Hippocampal formation (tissue), 2 donors: ENCODE results near the gene AMN.

Experiments
- DNase-seq, 2 donors: peaks; one replicate each; lab custom pipeline; 2025; lab: John Stamatoyannopoulos, UW

The AMN gene

GRCh38 chr14:102927878-102928411, 5.5 kb downstream of the AMN start:
- DNase-seq = no peak

GRCh38 chr14:102928412-102929240, 6.2 kb downstream of the AMN start:
- no peak for DNase-seq

DNA sequence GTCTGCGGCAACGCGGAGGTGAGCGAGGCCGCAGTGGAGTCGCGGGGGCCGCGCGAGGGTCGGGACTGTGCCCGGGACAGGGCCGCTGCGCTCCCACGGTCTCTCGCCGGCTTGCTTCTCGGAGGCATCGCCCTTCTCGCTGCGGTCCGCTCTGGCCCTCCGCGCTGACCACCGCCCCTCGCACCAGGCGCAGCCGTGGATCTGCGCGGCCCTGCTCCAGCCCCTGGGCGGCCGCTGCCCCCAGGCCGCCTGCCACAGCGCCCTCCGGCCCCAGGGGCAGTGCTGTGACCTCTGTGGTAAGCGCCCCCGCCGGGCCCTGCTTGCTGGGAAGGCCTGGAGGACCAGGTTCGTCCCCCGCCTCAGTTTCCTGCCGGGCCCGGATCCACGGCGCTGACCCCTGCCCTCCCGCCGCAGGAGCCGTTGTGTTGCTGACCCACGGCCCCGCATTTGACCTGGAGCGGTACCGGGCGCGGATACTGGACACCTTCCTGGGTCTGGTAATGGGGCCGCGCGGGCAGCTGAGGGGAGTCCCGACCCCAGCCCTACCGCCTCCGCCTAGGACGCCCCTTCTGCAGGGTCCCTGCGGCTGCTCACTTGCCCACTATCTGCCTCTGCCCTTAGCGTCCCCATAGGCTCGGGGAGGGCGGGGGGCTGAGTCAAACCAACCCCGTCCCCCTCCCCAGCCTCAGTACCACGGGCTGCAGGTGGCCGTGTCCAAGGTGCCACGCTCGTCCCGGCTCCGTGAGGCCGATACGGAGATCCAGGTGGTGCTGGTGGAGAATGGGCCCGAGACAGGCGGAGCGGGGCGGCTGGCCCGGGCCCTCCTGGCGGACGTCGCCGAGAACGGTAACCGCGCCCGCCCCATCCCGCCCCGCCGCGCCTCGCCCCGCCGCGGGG, 7.0 kb downstream of the AMN start:
- DNase-seq = no peak

DNA sequence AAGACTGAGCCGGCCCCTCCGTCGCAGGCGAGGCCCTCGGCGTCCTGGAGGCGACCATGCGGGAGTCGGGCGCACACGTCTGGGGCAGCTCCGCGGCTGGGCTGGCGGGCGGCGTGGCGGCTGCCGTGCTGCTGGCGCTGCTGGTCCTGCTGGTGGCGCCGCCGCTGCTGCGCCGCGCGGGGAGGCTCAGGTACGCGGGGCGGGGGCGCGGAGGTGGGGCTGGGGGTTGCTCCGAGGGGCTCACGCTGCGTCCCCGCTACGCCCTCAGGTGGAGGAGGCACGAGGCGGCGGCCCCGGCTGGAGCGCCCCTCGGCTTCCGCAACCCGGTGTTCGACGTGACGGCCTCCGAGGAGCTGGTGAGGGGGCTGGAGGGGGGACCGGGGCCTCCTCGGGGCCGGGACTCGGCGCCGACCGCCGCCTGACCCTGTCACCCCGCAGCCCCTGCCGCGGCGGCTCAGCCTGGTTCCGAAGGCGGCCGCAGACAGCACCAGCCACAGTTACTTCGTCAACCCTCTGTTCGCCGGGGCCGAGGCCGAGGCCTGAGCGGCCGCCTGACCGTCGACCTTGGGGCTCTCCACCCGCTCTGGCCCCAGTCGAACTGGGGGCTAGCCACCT, 7.8 kb downstream of the AMN start:
- DNase-seq = no peak

DNA sequence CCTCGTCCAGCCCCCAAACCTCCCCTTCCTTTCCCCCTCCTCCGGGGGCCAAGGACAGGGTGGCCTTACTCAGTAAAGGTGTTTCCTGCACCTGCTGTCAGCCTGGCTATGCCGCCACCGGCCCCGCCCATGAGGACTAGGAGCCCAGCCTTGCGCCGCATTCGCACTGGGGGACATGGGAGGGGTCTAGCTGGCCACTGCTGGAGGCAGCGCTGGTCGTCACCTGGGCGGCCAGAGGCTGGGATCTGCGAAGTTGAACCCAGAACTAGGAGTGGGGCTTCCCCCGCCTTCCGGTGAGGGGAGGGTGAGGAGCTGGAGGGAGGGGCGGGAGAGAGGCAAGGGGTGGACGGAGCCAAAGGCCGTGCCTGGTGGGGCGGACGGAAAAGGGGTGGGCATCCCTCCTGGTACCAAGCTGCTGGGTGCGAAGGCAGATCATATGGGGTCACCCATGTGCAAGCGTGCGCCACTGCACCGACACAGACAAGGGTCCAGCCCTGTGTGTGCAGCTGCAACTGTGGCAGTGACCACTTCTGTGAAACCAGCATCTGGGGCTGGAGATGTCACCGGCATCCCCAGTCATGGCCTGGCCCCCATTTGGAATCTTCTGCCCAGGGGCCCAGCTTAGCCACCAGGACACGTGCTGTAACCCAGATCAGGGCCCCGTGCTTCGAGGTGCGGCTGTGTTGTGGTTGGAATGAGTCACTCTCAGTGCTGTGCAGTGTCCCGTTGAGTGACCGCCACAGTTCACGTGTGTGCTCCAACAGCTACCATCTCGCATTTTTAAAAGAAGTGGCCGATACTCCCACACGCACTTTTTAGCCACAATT, 8.5 kb downstream of the AMN start:
- DNase-seq = no peak

DNA sequence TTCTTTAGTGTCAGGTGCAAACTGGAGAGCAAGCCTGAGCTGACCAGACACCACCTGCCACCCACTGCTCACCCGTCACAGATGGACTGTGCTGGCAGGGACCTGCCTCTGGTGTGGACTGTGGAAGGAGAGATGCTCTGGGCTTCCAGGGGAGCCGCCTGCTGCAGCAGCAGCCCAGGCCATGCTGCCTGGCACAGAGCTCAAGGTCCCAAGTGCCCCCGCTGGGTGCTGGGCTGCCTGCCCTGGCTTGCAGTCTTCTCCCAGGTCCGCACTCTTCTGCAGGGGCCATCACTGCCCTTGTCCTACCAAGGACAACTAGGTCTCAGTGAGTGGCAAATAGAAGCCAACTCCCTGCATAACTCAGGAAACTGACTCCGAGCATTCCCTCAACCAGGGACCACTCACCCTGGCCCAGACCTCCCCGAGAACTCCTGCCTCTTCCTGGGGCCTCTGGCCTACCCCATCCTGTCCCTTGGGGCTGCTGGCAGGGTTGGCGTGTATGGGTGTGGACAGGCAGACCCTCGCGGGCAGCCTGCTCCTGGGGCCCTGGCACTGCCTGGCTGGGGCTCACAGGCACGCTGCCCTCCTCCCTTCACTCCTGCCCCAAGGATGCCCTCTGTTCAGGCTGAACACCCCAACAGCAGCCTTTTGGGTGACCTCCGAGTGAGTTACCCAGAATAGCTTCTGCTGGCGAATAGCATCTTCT, 9.3 kb downstream of the AMN start:
- no peak for DNase-seq

- DNase-seq = no peak
Observed at GRCh38 chr14:102932484-102933248, 10.2 kb downstream of the AMN start.

GRCh38 chr14:102933618-102934231, 11.3 kb downstream of the AMN start:
- DNase-seq = no peak

DNA sequence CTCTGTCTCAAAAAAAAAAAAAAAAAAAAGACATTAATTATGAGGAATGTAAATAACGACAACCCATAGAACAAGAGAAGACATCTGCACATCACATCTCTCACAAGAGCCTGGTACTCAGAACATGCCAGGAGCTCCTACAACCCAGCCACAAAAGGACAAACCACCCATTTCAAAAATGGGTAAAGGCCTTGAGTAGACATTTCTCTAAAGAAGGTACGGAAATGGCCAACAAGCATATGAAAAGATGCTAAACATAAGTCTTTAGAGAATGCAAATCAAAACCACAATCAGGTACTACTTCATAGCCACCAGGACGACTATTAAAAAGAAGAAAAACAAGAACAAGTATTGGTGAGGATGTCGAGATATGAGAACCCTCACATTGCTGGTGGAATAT, 13.3 kb downstream of the AMN start:
- no peak for DNase-seq

GRCh38 chr14:102937331-102938175, 15.1 kb downstream of the AMN start:
- no peak for DNase-seq

DNA sequence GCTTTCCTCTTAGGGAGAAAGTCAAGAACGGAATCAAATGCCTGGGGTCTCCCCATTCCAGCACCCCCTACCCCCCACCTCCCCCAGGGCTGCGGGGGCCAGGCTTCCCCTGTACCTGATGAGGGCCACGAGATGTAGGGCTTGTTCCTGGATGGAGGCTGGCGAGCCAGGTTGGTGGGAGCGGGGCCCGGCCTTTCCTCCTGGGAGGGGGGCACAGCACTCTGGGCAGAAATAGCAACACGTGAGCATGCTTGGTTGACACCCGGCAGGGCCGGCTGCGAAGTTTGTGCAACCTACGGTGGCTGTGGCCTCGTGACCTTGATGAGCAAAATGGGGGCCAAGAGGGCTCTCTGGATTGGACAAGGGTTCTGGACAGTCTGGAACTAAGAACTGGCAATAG, 15.7 kb downstream of the AMN start:
- DNase-seq = no peak

DNA sequence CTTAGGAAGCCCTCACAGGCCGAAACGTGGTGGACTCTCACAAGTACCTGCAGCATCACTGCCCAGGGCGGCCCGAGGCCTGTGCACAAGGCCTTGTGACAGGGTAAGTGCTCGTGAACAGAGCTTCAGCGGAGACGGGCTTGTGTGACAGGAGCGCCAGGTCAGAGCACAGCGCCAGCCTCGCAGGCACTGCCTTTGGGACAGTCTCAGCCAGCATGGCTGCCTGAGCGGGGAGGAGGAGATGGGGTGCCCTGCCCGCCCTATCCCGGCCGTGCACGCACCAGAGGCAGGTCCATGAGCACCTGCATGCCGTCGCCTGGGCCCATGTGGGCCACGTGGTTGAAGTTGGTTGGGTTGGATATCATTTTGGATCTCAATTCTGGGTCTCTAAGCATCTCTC, 16.9 kb downstream of the AMN start:
- DNase-seq = no peak

DNA sequence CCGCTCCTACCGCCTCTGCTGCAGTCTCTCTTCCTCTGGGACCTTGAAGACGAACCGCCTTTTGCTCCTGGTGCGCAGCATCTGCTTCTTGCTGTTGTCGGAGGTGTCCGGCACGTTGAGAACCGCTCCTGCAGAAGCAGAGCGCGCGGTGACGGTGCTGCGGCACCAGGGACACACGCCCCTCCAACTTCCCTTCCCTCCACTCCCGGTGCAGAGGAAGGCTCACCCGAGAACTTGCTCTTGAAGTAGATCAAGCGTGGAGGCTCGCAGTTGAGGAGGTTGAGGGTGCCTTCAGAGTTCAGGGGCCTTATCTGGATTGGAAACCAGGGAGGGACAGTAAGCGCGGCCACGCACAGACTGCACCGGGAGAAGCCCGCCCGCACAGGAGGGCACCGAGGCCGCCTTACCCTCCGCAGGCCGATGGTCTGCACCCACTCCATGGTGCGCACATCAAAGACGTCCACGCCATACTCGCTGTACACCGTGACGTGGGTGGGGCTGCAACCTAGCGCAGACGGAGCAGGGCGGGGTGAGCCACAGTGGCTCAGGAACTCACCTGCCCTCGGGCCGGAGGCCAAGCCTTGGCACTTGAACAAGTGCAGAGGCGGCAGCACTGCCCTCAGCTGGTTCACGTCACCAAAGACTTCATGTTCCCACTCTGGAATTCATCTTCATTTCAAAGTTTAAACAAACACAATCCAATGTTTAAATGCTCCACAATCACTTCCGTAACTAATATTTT, 17.5 kb downstream of the AMN start:
- no peak for DNase-seq

DNA sequence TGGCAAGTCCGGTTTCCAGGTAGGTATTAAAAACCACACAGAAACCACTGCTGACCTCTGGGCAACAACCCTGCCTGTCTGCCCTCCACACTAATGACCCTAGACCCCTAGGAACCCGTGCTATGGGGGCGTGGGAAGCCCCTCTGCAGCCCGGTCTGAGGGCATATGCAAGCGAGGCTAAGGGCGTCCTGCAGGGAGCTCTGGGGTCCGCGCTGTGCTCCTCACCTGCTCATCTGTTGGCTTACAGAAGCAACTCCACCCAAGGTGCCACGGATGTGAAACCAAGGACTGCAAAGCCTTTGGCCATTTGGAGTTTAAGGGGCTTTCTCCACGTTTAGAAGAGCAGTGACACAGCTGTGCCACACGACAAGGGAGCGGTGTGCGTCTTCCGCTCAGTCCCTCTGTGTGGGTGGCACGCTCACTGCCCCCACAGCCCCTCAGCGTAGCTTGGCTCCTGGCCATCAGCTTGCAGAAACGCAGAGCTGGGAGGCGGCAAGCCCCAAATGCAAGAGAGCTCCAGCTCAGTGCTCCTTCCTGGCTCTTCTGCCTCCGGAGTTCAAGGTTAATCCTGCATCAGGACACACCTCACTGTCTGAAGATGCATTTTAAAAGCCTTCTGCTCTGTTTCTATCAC, 18.4 kb downstream of the AMN start:
- DNase-seq = no peak

DNA sequence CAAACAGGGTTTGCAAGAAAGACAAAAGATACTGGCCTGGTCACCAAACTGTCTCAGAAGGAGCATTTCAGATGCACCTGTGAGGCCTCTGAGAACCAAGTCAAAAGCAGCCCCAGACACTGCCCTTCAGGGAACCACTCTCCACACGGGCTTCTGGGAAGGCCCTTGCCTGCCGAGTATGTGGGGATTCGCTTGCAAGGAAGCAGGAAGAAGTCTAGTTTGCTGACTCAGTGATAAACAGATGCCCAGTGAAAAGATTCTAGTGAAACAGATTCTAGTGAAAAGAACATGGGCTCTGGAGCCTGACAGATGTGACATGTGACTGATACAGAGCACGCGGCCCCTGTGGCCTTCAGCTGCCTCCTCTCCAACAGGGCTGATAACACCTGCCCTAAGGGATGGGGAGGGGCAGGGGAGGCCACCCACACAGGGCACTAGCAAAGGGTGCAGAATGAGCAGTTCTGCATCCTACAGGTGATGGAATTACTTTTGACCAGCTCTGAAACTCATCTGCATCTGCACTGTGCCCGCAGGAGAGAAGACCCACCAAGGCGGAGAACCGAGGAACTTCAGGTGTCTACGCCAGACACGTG, 19.1 kb downstream of the AMN start:
- no peak for DNase-seq

- no peak for DNase-seq
Observed at GRCh38 chr14:102942069-102942468, 19.6 kb downstream of the AMN start.

DNA sequence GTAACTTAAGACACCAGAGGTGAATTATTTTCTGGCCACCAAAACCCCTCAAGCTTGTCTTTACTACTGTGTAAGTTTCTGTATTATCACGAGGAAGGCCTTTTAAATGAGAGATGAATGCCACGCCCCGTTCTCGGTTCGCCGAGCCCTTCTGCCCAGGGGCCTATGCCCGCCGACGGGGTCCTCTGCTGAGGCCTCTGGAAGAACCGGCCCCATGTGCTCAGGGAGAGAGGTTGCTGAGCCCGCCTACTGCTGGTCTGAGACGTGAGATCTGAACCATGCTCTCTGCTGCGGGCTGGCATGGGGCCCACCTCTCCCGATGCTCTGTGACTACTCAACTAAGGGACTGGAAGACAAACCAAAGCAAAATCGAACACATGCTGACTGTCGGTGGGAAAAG, 21.0 kb downstream of the AMN start:
- DNase-seq = no peak
